Osteoblast (primary cell): Measurements from ENCODE around the gene AUTS2. TPM values are rescaled to one million over a fixed set of nuclear protein-coding genes. Genes with fewer than 3 reads are reported as not detected.

ENCODE experiments used
- DNase-seq: peaks from one replicate; pipeline ENCODE4 v3.0.0; 2011; ENCODE audit warnings: low spot score, mixed read lengths; ENCODE audit not compliant: insufficient read length; ENCODE audit errors: missing footprints
- H2AFZ ChIP-seq: 2 replicates; pipeline ENCODE4 v1.6.0; 2011; ENCODE audit warnings: mild to moderate bottlenecking, low read length
- H3K27ac ChIP-seq: 2 replicates; pipeline ENCODE4 v1.5.1; 2011; ENCODE audit warnings: mild to moderate bottlenecking, low read depth, low read length, moderate library complexity
- H3K27me3 ChIP-seq: 2 replicates; pipeline ENCODE4 v1.6.0; 2012; ENCODE audit warnings: mild to moderate bottlenecking, control low read depth, inconsistent platforms, low read length, moderate library complexity; ENCODE audit not compliant: insufficient read depth
- H3K36me3 ChIP-seq: 2 replicates; pipeline ENCODE4 v1.5.1; 2011; ENCODE audit warnings: mild to moderate bottlenecking, low read length, control low read depth, moderate library complexity; ENCODE audit not compliant: insufficient read depth
- H3K4me1 ChIP-seq: 2 replicates; pipeline ENCODE4 v1.5.1; 2011; ENCODE audit warnings: mild to moderate bottlenecking, low read length, control low read depth, moderate library complexity; ENCODE audit not compliant: insufficient read depth
- H3K4me2 ChIP-seq: 2 replicates; pipeline ENCODE4 v1.6.0; 2011; ENCODE audit warnings: mild to moderate bottlenecking, low read length; ENCODE audit not compliant: insufficient read depth
- H3K4me3 ChIP-seq: fragments of 200-600 bp; sonication (generic); 3 replicates; pipeline ENCODE4 v1.5.1; 2012; ENCODE audit warnings: mild to moderate bottlenecking, low read length, inconsistent platforms; ENCODE audit not compliant: insufficient read depth
- H3K79me2 ChIP-seq: 2 replicates; pipeline ENCODE4 v1.6.0; 2012; ENCODE audit warnings: mild to moderate bottlenecking, low read length, control low read depth, inconsistent platforms; ENCODE audit not compliant: insufficient read depth
- H3K9me3 ChIP-seq: 2 replicates; pipeline ENCODE4 v1.5.1; 2011; ENCODE audit warnings: low read depth, low read length, control low read depth
- H4K20me1 ChIP-seq: 2 replicates; pipeline ENCODE4 v1.6.0; 2012; ENCODE audit warnings: mild to moderate bottlenecking, low read length, control low read depth; ENCODE audit not compliant: insufficient read depth
- CTCF ChIP-seq: IDR thresholded peaks from 2 replicates; pipeline ENCODE4 v1.5.1; 2011; ENCODE audit warnings: mild to moderate bottlenecking, low read depth, low read length, moderate library complexity; ENCODE audit errors: extremely low read depth
- total RNA-seq: library from RNA; depleted of rRNA; stranded (reverse); fragments of >200 nt; gene quantifications from 2 replicates; pipeline ENCODE4 v1.2.3, GENCODE V29; 2012

The AUTS2 gene
- total RNA-seq, 1 donor, result 15.2 TPM

DNA sequence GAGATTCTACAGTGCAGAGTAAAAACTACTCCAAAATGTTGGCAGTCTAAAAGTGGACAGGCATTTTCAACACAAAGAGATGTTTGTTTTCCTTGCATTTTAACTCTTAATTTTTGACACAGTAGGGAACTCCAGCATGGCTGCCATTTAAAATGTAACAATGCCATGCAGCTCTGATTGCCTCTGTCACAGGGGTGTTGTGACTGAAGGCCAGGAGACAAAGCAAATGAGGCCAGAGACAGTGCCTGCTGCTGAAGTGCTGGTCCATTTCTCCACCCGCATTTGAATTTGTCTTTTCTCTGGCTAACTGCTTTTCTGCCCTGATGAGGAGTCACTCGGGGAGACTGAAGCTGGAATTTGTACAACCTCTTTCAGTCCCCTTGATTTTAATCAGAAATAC is 823.0 kb downstream of the AUTS2 start:
- Histone ChIP-seq H4K20me1 (no peaks in the 10 kb centered on the region), H2AFZ (no peak overlapping the region), H3K36me3 (no peaks in the 10 kb centered on the region), H3K27me3 (no peaks in the 10 kb centered on the region), H3K9me3 (no peaks in the 10 kb centered on the region), H3K4me3 (no peak overlapping the region), H3K4me2 (no peak overlapping the region), H3K27ac (no peak overlapping the region), H3K4me1 (no peaks in the 10 kb centered on the region), H3K79me2 (no peaks in the 10 kb centered on the region)
- no peak for TF ChIP-seq CTCF
- DNase-seq, result no peak

DNA sequence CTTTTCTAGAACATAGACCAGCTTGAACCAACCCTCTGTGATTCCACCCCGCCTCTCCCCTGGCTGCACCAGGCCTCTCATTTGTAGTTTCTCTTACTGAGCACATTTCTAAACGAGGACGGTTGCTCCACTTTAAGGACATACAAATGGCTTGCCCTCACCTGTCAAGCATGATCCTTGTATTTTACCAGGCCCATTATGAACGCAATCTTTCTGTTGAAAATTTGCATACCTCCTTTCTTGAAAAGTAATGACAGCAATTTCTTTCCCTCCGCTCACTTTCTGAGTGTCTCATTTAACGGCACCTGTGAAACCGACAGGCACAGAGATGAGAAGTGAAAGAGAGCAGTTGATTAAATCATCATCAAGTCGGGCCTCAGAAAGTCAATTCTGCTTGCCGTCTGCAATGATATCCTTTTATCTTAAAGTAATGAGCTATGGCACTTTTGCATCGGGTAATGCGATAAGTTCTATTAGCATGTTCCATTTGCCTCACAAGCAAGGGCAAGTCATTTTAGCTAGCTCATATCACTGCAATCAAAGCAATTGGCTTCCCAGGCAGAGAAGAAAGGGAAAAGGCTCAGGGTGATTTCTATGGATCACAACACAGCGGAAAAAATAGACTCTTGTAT is 828.1 kb downstream of the AUTS2 start:
- no peaks in the 10 kb centered on the region for H3K27me3 ChIP-seq
- no peak overlapping the region for H2AFZ ChIP-seq
- no peak for DNase-seq
- no peaks in the 10 kb centered on the region for H3K9me3 ChIP-seq
- no peaks in the 10 kb centered on the region for H3K36me3 ChIP-seq
- H3K4me3 ChIP-seq, result no peak overlapping the region
- no peak overlapping the region for H3K4me2 ChIP-seq
- no peak overlapping the region for H3K27ac ChIP-seq
- H3K4me1 ChIP-seq, result no peaks in the 10 kb centered on the region
- H3K79me2 ChIP-seq, result no peaks in the 10 kb centered on the region
- no peaks in the 10 kb centered on the region for H4K20me1 ChIP-seq
- no peak for TF ChIP-seq CTCF

- no peak overlapping the region for H3K4me3 ChIP-seq
- no peaks in the 10 kb centered on the region for H4K20me1 ChIP-seq
- H3K27ac ChIP-seq, result no peak overlapping the region
- H3K4me2 ChIP-seq, result no peak overlapping the region
- no peak for TF ChIP-seq CTCF
- H3K36me3 ChIP-seq, result no peaks in the 10 kb centered on the region
- DNase-seq, result no peak
- no peaks in the 10 kb centered on the region for H3K4me1 ChIP-seq
- H2AFZ ChIP-seq, result no peak overlapping the region
- H3K9me3 ChIP-seq, result no peaks in the 10 kb centered on the region
- no peaks in the 10 kb centered on the region for H3K79me2 ChIP-seq
- H3K27me3 ChIP-seq, result no peaks in the 10 kb centered on the region
These were observed 834.3 kb downstream of the AUTS2 start for GRCh38 chr7:70432567-70433001.

GRCh38 chr7:70434376-70434775 is 836.1 kb downstream of the AUTS2 start:
- no peak for DNase-seq

More at GRCh38 chr7:70434376-70434775, 836.1 kb downstream of the AUTS2 start:
- H2AFZ ChIP-seq, result no peak overlapping the region
- H4K20me1 ChIP-seq, result no peaks in the 10 kb centered on the region
- H3K9me3 ChIP-seq, result no peaks in the 10 kb centered on the region
- no peak for TF ChIP-seq CTCF
- no peak overlapping the region for H3K4me2 ChIP-seq
- H3K27ac ChIP-seq, result no peak overlapping the region
- no peak overlapping the region for H3K4me3 ChIP-seq
- no peaks in the 10 kb centered on the region for H3K79me2 ChIP-seq
- no peaks in the 10 kb centered on the region for H3K27me3 ChIP-seq
- no peaks in the 10 kb centered on the region for H3K4me1 ChIP-seq
- H3K36me3 ChIP-seq, result no peaks in the 10 kb centered on the region
